NCI-H2196 (cell line): ENCODE measurements around the gene SMIM22.

Source experiments
- DNase-seq: peaks from one replicate; lab custom pipeline; 2025; ENCODE audit not compliant: unreplicated experiment; lab: John Stamatoyannopoulos, UW

Gene SMIM22

GRCh38 chr16:4795828-4796572, 831 bp downstream of the SMIM22 start:
- DNase-seq = no peak

GRCh38 chr16:4796982-4797804, 2.0 kb downstream of the SMIM22 start:
- no peak for DNase-seq

- no peak for DNase-seq
Observed at GRCh38 chr16:4797805-4798252, 2.7 kb downstream of the SMIM22 start.

GRCh38 chr16:4798456-4798855, 3.3 kb downstream of the SMIM22 start:
- DNase-seq = no peak

GRCh38 chr16:4799171-4799855, 4.1 kb downstream of the SMIM22 start:
- DNase-seq = no peak

- peak; percentile 82 for DNase-seq
Observed at GRCh38 chr16:4800290-4801041, 5.3 kb downstream of the SMIM22 start.

GRCh38 chr16:4801051-4801961, 6.1 kb downstream of the SMIM22 start:
- DNase-seq = no peak

GRCh38 chr16:4801962-4802658, 6.9 kb downstream of the SMIM22 start, which contains the start of gene ROGDI:
TSS of gene ROGDI (minus strand) at chr16:4802633. CDS start at chr16:4802571, 62 bp downstream.
- peak; percentile 91 for DNase-seq

- peak; percentile 96 for DNase-seq
Observed at GRCh38 chr16:4802659-4803287, 7.6 kb downstream of the SMIM22 start.

- DNase-seq = no peak
Observed at GRCh38 chr16:4803401-4803844, 8.3 kb downstream of the SMIM22 start.

GRCh38 chr16:4803898-4804762, 9.0 kb downstream of the SMIM22 start:
- no peak for DNase-seq

- no peak for DNase-seq
Observed at GRCh38 chr16:4805231-4805630, 10.1 kb downstream of the SMIM22 start.

- DNase-seq = no peak
Observed at GRCh38 chr16:4806280-4806679, 11.1 kb downstream of the SMIM22 start.

- DNase-seq = no peak
Observed at GRCh38 chr16:4811242-4811641, 16.1 kb downstream of the SMIM22 start.

- DNase-seq = no peak
Observed at GRCh38 chr16:4811773-4812172, 16.6 kb downstream of the SMIM22 start.

- DNase-seq = no peak
Observed at GRCh38 chr16:4813251-4814003, 18.3 kb downstream of the SMIM22 start.

GRCh38 chr16:4814046-4814445, 18.9 kb downstream of the SMIM22 start:
- no peak for DNase-seq
